Duodenal mucosa (tissue), 2 donors: ENCODE results near the gene MTAP.

Experiments
- H3K27ac ChIP-seq: one replicate; pipeline ENCODE4 v1.7.0; 2013; ENCODE audit warnings: low read depth, low read length
- H3K27me3 ChIP-seq, 2 donors: one replicate each; pipeline ENCODE4 v1.7.0; 2013; ENCODE audit warnings: low read length in 2 of 2, control low read depth in 1 of 2; ENCODE audit not compliant: insufficient read depth in 2 of 2, control insufficient read depth in 1 of 2
- H3K36me3 ChIP-seq, 2 donors: one replicate each; pipeline ENCODE4 v1.7.0; 2013; ENCODE audit warnings: low read length in 2 of 2, control low read depth in 1 of 2; ENCODE audit not compliant: insufficient read depth in 2 of 2, control insufficient read depth in 1 of 2
- H3K4me1 ChIP-seq, 2 donors: one replicate each; pipeline ENCODE4 v1.7.0; 2013; ENCODE audit warnings: low read length in 2 of 2, control low read depth in 1 of 2; ENCODE audit not compliant: insufficient read depth in 2 of 2, control insufficient read depth in 1 of 2
- H3K4me3 ChIP-seq, 2 donors: one replicate each; pipeline ENCODE4 v1.7.0; 2013; ENCODE audit warnings: low read length in 2 of 2, low read depth in 1 of 2
- H3K9ac ChIP-seq, 2 donors: one replicate each; pipeline ENCODE4 v1.7.0; 2013; ENCODE audit warnings: low read length in 2 of 2, low read depth in 1 of 2
- H3K9me3 ChIP-seq, 2 donors: one replicate each; pipeline ENCODE4 v1.7.0; 2013; ENCODE audit warnings: low read length in 2 of 2, control low read depth in 1 of 2; ENCODE audit not compliant: control insufficient read depth in 1 of 2

MTAP gene

DNA sequence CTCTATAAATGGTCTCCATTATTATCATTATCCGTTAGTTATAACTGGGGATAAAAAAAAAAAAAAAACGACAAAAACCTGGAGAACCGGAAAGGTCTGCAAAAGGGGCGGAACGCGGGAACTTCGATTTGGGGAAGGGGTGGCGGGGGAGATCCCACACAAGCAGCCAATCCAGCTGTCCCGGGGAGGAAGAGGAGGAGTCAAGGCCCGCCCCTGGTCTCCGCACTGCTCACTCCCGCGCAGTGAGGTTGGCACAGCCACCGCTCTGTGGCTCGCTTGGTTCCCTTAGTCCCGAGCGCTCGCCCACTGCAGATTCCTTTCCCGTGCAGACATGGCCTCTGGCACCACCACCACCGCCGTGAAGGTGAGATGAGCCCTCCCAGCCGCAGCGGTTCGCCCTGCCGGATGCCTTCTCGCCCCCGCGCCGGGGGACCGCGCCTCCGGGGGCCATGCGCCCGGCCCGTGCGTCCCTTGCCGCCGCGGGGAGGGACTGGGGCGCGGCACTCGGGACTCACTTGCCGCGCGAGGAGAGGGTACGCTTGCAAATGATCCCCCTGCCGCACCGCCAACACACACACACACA is at the start of gene MTAP:
Gene MTAP (plus strand): TSS at position 219 of the 583 bp plus-strand sequence. CDS start 113 bp downstream, at position 332.
- Histone ChIP-seq H3K4me1 (peaks cover 24 to 27% of the 10 kb centered on the region in 2 donors), H3K9ac (peak within 1 kb of the TSS; percentile 80 to 85), H3K4me3 (peak within 1 kb of the TSS; percentile 90 to 92)

DNA sequence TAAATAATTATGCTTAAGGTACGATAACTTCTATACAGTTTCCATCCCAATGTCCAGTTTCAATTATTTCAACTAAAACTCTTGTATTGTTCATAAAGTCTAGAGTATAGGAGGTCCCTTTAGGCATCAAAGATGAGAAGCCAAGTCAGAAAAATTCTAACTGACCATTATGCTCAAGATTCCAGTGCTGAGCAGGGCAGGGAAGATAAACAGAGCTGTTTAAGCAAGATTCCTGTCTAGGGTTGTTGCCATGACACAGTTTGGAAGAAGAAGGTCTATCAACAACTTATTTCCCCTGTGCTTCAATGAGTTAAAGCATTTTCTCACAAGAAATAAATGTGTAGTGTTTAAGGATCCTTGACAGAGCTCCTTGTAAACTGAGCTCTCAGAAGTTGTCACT is 48.9 kb upstream of the MTAP start:
- no peaks in the 10 kb centered on the region for H3K9me3 ChIP-seq
- no peak overlapping the region for H3K4me3 ChIP-seq
- H3K27me3 ChIP-seq: no peaks in the 10 kb centered on the region
- H3K27ac ChIP-seq: no peak overlapping the region
- no peaks in the 10 kb centered on the region for H3K36me3 ChIP-seq
- H3K4me1 ChIP-seq: no peaks in the 10 kb centered on the region
- H3K9ac ChIP-seq: no peak overlapping the region

More for the DNA sequence above, at the start of gene MTAP:
- no peaks in the 10 kb centered on the region for H3K9me3 ChIP-seq
- peak within 1 kb of the TSS; percentile 72 for H3K27ac ChIP-seq
- peaks cover 0 to 4% of the 10 kb centered on the region in 2 donors for H3K36me3 ChIP-seq
- H3K27me3 ChIP-seq: no peaks in the 10 kb centered on the region

DNA sequence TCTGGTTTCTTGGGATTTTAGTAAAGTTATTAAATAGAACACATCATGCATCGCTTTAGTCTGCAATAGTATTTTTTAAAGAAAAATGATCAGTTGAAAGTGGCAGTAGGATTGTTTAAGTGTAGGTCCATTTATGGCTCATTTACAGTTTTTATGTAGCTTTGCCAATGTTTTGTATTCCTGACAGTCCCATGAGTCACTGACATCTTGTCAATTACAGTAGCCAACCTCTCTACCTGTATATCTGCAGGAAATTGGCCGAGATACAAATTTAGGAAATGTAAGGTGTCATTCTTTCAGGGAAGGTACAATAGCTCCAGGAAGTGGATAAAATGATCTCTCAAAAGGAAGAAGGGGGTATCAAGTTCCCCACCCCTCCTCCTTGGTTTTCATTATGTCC is 47.7 kb upstream of the MTAP start:
- no peaks in the 10 kb centered on the region for H3K27me3 ChIP-seq
- H3K4me3 ChIP-seq: no peak overlapping the region
- H3K36me3 ChIP-seq: no peaks in the 10 kb centered on the region
- no peak overlapping the region for H3K27ac ChIP-seq
- no peaks in the 10 kb centered on the region for H3K9me3 ChIP-seq
- no peak overlapping the region for H3K9ac ChIP-seq
- H3K4me1 ChIP-seq: no peaks in the 10 kb centered on the region

DNA sequence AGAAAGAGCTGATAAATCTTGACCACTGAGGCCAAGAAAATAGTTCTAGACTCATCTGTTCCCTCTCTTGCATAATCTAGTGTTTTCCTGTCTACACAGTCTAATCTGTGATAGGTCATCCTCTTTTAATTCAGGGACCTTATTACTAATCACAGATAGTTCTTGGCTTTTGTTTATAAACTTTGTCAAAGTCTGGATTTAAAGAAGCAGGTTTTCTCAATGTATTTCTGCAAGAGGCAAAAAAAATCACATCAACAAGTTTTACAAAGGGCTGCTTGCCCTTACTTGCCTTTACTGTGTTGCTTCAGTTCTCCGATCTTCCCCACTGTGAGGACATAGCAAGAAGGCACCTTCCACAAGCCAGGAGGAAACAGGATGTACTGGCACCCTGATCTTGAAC is 43.9 kb upstream of the MTAP start:
- no peaks in the 10 kb centered on the region for H3K9me3 ChIP-seq
- H3K9ac ChIP-seq: no peak overlapping the region
- no peaks in the 10 kb centered on the region for H3K36me3 ChIP-seq
- no peak overlapping the region for H3K27ac ChIP-seq
- no peaks in the 10 kb centered on the region for H3K4me1 ChIP-seq
- H3K27me3 ChIP-seq: peaks cover 0 to 6% of the 10 kb centered on the region in 2 donors
- no peak overlapping the region for H3K4me3 ChIP-seq

DNA sequence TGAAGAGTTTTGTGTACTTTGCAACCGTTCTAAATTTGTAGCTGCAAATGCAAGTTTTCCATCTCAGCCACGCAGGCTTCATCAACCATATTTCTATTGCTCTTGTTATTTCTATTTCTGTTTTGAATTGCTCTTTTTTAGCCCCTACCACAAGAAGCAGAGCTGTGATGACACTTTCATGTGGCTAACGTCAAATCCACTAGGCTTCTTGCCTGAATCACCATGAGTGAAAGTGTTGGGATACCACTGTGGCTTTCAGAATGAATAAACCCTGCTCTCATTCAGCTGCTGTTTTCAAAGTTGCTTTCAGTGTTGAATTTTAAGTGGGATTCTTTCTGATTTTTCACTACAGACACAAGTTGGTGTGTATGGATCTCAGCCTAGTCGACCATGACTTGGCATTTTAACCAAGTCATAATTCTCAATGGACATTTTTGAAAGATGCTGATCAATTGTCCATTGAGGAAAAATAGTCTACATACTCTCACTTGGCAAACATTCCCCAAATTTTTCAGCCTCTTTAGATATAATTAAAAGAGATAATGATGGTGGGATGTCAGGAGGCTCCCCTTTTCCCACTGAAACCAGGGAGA is 41.0 kb upstream of the MTAP start:
- no peaks in the 10 kb centered on the region for H3K36me3 ChIP-seq
- H3K9me3 ChIP-seq: no peaks in the 10 kb centered on the region
- peaks cover 0 to 6% of the 10 kb centered on the region in 2 donors for H3K27me3 ChIP-seq

DNA sequence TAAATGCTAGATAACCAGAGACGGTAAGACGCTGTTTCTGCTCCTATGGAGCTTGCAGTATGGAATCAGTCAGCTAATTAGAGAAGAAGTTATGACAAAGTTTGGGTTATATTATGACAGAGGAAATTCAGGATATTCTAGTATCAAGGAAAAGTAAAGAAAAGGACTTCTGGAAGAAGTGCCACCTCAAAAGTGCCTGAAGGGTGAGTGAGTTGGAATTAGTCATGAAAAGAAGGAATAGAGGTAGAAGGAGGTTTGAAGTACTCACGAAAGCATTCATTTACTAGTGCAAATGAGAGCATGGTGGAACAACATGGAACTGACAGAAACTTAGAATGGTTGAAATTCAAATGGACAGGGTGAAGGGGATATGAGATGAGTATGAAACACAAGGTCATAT is 40.4 kb upstream of the MTAP start:
- Histone ChIP-seq H3K9me3 (no peaks in the 10 kb centered on the region), H3K27ac (no peak overlapping the region), H3K36me3 (no peaks in the 10 kb centered on the region), H3K9ac (no peak overlapping the region), H3K27me3 (peaks cover 0 to 6% of the 10 kb centered on the region in 2 donors), H3K4me3 (no peak overlapping the region), H3K4me1 (no peaks in the 10 kb centered on the region)

More for the DNA sequence above, 41.0 kb upstream of the MTAP start:
- Histone ChIP-seq H3K4me3 (no peak overlapping the region), H3K9ac (no peak overlapping the region), H3K4me1 (no peaks in the 10 kb centered on the region), H3K27ac (no peak overlapping the region)

DNA sequence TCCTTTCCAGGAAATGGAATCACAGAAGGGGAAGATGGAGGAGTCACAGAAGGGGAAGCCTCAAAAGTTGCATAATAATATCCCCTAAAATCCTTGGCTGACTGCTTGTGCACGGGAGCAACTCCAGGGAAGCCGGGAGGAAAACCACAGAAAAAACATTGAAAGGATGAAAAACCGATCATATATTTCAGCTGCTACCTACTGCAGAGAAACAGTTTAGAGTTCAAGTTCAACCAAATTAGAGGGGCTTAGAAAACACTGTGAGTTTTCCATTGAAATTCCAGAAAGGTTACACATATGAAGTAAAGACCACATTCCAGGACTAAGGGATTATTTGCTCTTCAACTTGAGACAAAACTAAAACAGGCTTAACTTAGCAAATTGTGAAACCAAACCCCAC is 37.6 kb upstream of the MTAP start:
- Histone ChIP-seq H3K36me3 (no peaks in the 10 kb centered on the region), H3K4me1 (no peaks in the 10 kb centered on the region), H3K9ac (no peak overlapping the region), H3K27me3 (peaks cover 0 to 6% of the 10 kb centered on the region in 2 donors), H3K27ac (no peak overlapping the region), H3K9me3 (no peaks in the 10 kb centered on the region), H3K4me3 (no peak overlapping the region)

DNA sequence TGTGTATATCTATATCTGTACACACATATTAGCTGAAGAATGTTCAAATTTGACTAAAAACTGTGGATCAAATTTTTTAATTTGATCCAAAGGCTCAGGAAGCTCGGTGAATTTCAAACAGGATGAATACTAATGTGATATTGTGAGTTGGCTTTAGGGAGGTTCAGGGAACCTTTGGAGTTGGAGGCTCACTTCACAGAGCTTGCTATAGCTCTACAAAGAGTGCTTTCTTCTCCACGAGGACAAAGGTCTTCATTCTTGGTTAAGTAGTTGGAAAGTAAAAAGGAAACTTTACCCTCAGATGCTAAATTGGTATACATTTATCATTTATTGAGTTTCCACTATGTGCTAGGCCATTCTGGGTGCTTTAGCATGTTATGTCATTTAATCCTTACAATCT is 36.3 kb upstream of the MTAP start:
- no peaks in the 10 kb centered on the region for H3K36me3 ChIP-seq
- peaks cover 0 to 6% of the 10 kb centered on the region in 2 donors for H3K27me3 ChIP-seq
- no peaks in the 10 kb centered on the region for H3K9me3 ChIP-seq
- no peak overlapping the region for H3K4me3 ChIP-seq
- no peak overlapping the region for H3K27ac ChIP-seq
- H3K9ac ChIP-seq: no peak overlapping the region
- no peaks in the 10 kb centered on the region for H3K4me1 ChIP-seq

DNA sequence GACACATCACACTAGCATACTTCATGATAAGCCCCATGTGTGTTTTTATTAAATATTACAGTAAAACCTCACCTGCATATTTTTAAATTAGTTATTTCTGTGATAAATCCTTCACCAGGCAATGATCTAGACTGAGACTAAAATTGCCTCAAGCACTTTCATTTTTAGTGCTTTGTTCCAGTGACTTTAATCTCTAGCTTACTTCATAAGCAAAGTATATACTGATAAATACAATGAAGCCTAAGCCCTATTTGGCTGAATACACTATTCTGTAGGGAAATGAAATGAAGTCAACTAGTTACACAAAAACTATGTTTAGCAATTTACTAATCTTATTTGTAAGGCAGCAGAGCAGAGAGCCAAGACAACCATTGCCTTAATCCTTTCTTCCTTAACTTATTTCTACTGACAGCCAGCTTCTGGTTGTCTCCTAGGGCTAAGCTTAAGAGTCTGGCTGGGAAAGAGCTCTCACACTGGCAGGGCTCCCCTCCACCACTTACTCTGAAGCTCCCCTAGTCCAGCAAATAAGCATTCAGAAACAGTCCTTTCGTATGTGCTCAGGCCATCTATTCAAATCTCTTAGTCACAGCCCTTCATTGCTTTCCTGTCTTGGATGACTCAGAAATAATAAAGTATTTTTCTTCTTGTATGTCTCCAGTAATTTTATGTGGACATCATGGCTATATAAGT is 31.4 kb upstream of the MTAP start:
- no peaks in the 10 kb centered on the region for H3K4me1 ChIP-seq
- H3K9me3 ChIP-seq: no peaks in the 10 kb centered on the region
- no peaks in the 10 kb centered on the region for H3K36me3 ChIP-seq
- H3K27me3 ChIP-seq: no peaks in the 10 kb centered on the region
- H3K4me3 ChIP-seq: no peak overlapping the region
- H3K9ac ChIP-seq: no peak overlapping the region
- no peak overlapping the region for H3K27ac ChIP-seq

DNA sequence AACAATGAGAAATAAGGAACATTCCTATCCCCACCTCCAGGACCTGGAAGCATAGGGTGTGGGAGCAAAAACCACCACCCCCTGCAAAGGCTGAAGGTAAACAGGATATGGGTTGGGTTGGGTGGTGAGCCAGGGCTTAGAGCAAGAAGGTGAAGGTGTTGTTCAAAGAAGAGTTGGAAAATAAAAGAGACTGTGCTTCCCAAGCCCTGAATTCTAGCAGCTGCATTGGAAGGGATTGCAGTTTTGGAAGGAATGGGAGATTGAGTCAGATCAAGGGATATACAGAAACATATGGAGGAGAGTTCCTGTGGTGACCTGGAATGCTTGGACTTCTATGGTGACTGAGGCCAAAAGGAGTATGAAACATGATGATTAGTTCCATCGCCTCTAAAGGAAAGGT is 24.7 kb upstream of the MTAP start:
- Histone ChIP-seq H3K27me3 (no peaks in the 10 kb centered on the region), H3K4me1 (peaks cover 0 to 3% of the 10 kb centered on the region in 2 donors), H3K4me3 (no peak overlapping the region), H3K9me3 (no peaks in the 10 kb centered on the region), H3K36me3 (no peaks in the 10 kb centered on the region), H3K27ac (no peak overlapping the region), H3K9ac (no peak overlapping the region)
